Endodermal cell (in vitro differentiated cells): ENCODE data around the gene USP9X. TPM values are rescaled to one million over a fixed set of nuclear protein-coding genes. Genes with fewer than 3 reads are reported as not detected.

Experiments
- DNase-seq: peaks from one replicate; pipeline ENCODE4 v3.0.0-alpha.2; 2017
- H3K27ac ChIP-seq: 2 replicates; pipeline ENCODE4 v1.5.1; 2013; ENCODE audit warnings: mild to moderate bottlenecking, low read depth, low read length, moderate library complexity
- H3K27me3 ChIP-seq: 2 replicates; pipeline ENCODE4 v1.6.1; 2013; ENCODE audit warnings: mild to moderate bottlenecking, low read length, moderate library complexity; ENCODE audit not compliant: insufficient read depth, control insufficient read depth, poor library complexity, severe bottlenecking
- H3K36me3 ChIP-seq: 2 replicates; pipeline ENCODE4 v1.7.0; 2013; ENCODE audit warnings: mild to moderate bottlenecking, low read length, moderate library complexity; ENCODE audit not compliant: control insufficient read depth, insufficient read depth
- H3K4me1 ChIP-seq: one replicate; pipeline ENCODE4 v1.7.0; 2013; ENCODE audit warnings: low read length; ENCODE audit not compliant: control insufficient read depth, insufficient read depth
- H3K4me3 ChIP-seq: 2 replicates; pipeline ENCODE4 v1.5.1; 2013; ENCODE audit warnings: mild to moderate bottlenecking, low read length, moderate library complexity
- H3K9ac ChIP-seq: 2 replicates; pipeline ENCODE4 v1.6.1; 2013; ENCODE audit warnings: mild to moderate bottlenecking, low read length, moderate library complexity; ENCODE audit not compliant: poor library complexity, severe bottlenecking; ENCODE audit errors: extremely low read depth
- H3K9me3 ChIP-seq: 2 replicates; pipeline ENCODE4 v1.6.1; 2013; ENCODE audit warnings: mild to moderate bottlenecking, low read length, moderate library complexity; ENCODE audit not compliant: control insufficient read depth
- H3K27ac Mint-ChIP-seq: 2 replicates; pipeline ENCODE4 v1.8.0; 2020; ENCODE audit warnings: mixed read lengths
- H3K27me3 Mint-ChIP-seq: 2 replicates; pipeline ENCODE4 v1.8.0; 2021; ENCODE audit warnings: mild to moderate bottlenecking, mixed read lengths; ENCODE audit not compliant: insufficient read depth
- H3K36me3 Mint-ChIP-seq: 2 replicates; pipeline ENCODE4 v1.8.0; 2020; ENCODE audit warnings: low read depth, mixed read lengths
- H3K4me1 Mint-ChIP-seq: 2 replicates; pipeline ENCODE4 v1.8.0; 2020; ENCODE audit warnings: mixed read lengths
- H3K4me3 Mint-ChIP-seq: 2 replicates; pipeline ENCODE4 v1.8.0; 2020; ENCODE audit warnings: mild to moderate bottlenecking, moderate library complexity, mixed read lengths
- H3K9me3 Mint-ChIP-seq: 2 replicates; pipeline ENCODE4 v1.8.0; 2020; ENCODE audit warnings: mild to moderate bottlenecking, mixed read lengths
- WGBS, 2 experiments: methylation state at CpG; one replicate each; pipeline versions ENCODE4 v1.1.5 to v1.1.7; 2013; ENCODE audit warnings: missing lambda C conversion rate in 2 of 2, mixed read lengths in 1 of 2; ENCODE audit not compliant: insufficient coverage in 1 of 2, insufficient read length in 1 of 2; 5-methylcytosine and 5-hydroxymethylcytosine counted together
- total RNA-seq, 2 donors: library from RNA; stranded (reverse); fragmentation: NEBNext Ultra II Directional in 1 of 2; extraction: Animal tissue kit (Norgen Biotek cat#: 25700) in 1 of 2; gene quantifications; 2 replicates in 1 of 2; 3 replicates in 1 of 2; pipeline ENCODE4 v1.2.1, GENCODE V29; 2021
- TF ChIP-seq, protein P1 (sequence below): fragments of 200-600 bp; sonication (generic); conservative IDR thresholded peaks from 2 replicates; pipeline ENCODE4 v1.5.0; 2021; ENCODE audit warnings: antibody characterized with exemption, mild to moderate bottlenecking

Gene USP9X
- total RNA-seq, 2 donors from 2014 or later = 88.1 to 128 TPM

- Mint-ChIP-seq H3K27me3 (no peaks in the 10 kb centered on the region), H3K27ac (no peak overlapping the region), H3K36me3 (no peaks in the 10 kb centered on the region), H3K4me1 (no peaks in the 10 kb centered on the region), H3K4me3 (no peak overlapping the region), H3K9me3 (peaks cover 39% of the 10 kb centered on the region)
- TF ChIP-seq, protein P1, sequence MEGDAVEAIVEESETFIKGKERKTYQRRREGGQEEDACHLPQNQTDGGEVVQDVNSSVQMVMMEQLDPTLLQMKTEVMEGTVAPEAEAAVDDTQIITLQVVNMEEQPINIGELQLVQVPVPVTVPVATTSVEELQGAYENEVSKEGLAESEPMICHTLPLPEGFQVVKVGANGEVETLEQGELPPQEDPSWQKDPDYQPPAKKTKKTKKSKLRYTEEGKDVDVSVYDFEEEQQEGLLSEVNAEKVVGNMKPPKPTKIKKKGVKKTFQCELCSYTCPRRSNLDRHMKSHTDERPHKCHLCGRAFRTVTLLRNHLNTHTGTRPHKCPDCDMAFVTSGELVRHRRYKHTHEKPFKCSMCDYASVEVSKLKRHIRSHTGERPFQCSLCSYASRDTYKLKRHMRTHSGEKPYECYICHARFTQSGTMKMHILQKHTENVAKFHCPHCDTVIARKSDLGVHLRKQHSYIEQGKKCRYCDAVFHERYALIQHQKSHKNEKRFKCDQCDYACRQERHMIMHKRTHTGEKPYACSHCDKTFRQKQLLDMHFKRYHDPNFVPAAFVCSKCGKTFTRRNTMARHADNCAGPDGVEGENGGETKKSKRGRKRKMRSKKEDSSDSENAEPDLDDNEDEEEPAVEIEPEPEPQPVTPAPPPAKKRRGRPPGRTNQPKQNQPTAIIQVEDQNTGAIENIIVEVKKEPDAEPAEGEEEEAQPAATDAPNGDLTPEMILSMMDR = no peak
- no peaks in the 10 kb centered on the region for H3K27me3 ChIP-seq
- no peaks in the 10 kb centered on the region for H3K4me1 ChIP-seq
- no peak overlapping the region for H3K4me3 ChIP-seq
- no peaks in the 10 kb centered on the region for H3K36me3 ChIP-seq
- no peak overlapping the region for H3K27ac ChIP-seq
- 94 to 97% methylated on average over 5 to 9 of the region's 9 CpGs for WGBS, 2 experiments
- H3K9ac ChIP-seq = no peak overlapping the region
- no peaks in the 10 kb centered on the region for H3K9me3 ChIP-seq
- DNase-seq = no peak
Observed at GRCh38 chrX:41036668-41037326, 48.4 kb upstream of the USP9X start.

GRCh38 chrX:41043196-41043595, 42.0 kb upstream of the USP9X start:
- 83% methylated on average over 6 of the region's 6 CpGs; no CpG with 5 or more reads in 1 of the 2 experiments for WGBS, 2 experiments
- no peaks in the 10 kb centered on the region for H3K36me3 Mint-ChIP-seq
- peaks cover 8% of the 10 kb centered on the region for H3K4me1 Mint-ChIP-seq
- no peak overlapping the region for H3K27ac ChIP-seq
- H3K4me3 Mint-ChIP-seq = no peak overlapping the region
- H3K36me3 ChIP-seq = no peaks in the 10 kb centered on the region
- no peak for DNase-seq
- no peaks in the 10 kb centered on the region for H3K27me3 Mint-ChIP-seq
- H3K4me1 ChIP-seq = no peaks in the 10 kb centered on the region
- H3K27ac Mint-ChIP-seq = no peak overlapping the region
- no peak overlapping the region for H3K9ac ChIP-seq
- H3K4me3 ChIP-seq = no peak overlapping the region
- no peaks in the 10 kb centered on the region for H3K27me3 ChIP-seq
- TF ChIP-seq, protein P1 = no peak
- no peaks in the 10 kb centered on the region for H3K9me3 ChIP-seq
- H3K9me3 Mint-ChIP-seq = peaks cover 25% of the 10 kb centered on the region

DNA sequence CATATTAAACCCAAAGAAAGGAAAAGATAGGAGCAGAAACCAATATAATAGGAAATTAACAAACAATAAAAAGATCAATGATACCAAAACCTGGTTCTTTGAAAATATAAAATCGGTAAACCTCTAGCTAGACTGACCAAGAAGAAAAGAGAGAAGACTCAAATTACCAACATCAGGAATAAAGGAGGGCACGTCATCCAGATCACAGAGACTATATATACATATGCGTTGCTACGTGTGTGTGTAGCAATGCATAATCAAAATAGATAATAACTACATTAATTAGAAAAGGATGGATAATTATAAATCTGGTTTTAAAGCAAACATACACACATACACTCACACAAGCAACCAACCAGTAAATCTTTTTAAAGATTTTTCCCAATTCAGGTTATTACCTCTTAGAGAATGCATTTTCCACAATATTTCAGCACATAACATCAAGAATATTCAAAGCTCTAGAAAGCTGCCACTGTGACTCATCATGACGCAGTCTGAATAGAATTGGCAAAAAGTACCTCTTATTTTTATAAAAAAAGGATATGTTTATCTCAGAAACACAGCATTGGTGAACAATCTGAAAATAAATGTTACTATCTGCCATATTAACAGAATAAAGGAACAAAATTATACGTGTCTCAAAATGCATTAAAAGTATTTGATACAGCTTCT, 41.4 kb upstream of the USP9X start:
- no peak for DNase-seq
- H3K9ac ChIP-seq = no peak overlapping the region
- no peaks in the 10 kb centered on the region for H3K36me3 ChIP-seq
- Mint-ChIP-seq H3K4me3 (no peak overlapping the region), H3K27ac (no peak overlapping the region), H3K9me3 (peaks cover 28% of the 10 kb centered on the region), H3K27me3 (no peaks in the 10 kb centered on the region), H3K4me1 (peaks cover 8% of the 10 kb centered on the region), H3K36me3 (no peaks in the 10 kb centered on the region)
- H3K4me3 ChIP-seq = no peak overlapping the region
- no peak overlapping the region for H3K27ac ChIP-seq
- 94% methylated on average over 2 of the region's 6 CpGs; no CpG with 5 or more reads in 1 of the 2 experiments for WGBS, 2 experiments
- H3K27me3 ChIP-seq = no peaks in the 10 kb centered on the region
- TF ChIP-seq, protein P1 = no peak
- H3K4me1 ChIP-seq = no peaks in the 10 kb centered on the region
- H3K9me3 ChIP-seq = no peaks in the 10 kb centered on the region
